ENCODE data around the gene BLTP2.
"Not testable (repeated sequence)": the region's sequence is repeated elsewhere in the genome, so short reads cannot be mapped to it uniquely, and the experiment has no call there.

BLTP2 gene

DNA sequence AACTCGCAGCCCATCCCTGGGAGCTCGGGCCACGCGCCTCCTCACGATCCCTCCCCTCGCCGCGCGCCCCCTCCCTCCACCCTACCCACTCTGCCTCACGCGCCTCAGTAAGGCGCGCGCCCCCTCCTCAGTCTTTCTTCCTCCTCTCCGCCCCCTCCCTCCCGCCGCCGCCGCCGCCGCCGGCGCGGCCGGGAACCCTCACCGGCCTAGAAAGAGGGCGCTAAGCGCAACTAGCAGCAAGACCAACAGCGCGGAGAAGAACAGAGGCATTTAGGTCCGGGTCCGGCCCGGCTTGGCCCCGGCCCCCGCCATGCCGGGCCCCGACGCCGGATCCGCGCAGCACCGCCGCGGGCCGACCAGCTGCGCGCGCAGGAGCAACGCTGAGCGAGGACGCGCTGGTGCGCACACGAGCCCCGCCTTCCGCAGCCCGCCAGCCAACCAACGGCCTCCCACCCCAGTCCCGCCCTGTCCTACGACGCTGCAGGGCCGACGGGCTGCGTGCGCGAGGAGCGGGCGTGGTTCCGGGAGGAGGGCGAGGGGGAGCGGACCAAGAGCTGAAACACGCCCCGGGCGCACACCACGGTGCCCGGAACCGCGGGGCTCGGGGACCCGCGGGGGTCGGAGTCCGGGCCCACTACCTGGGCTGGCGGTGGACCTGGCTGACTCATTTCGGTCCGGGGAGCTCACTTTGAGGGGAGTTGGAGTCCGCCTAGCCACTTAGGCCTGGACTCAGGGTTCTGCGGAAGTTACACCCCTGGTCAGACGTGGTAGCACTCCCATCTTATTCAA, at the start of gene BLTP2:
BLTP2 (minus strand) TSS at position 372 of the 789 bp plus-strand sequence; CDS start at position 270, 102 bp downstream.
- DNase-seq (ENCODE audit: low read depth) = no peak

DNA sequence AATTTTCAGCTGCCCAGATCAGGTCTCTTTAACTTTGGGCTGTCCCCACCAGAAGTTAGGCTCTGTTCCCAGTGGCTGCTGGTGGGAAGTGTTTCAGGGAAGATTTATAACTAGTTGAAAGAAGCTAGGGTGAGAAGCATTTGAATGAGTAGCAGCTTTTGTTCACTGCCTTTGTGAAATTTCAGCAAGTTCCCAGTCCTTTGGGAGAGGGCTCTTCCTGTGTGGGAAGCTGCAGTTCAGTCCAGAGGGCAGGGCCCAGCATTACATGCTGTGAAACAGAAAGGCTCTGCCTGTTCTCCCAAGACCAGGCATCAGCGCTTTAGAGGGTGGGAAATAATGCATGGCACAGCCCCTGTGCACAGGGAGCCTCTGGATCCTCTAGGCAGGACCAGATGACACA, 48.9 kb upstream of the BLTP2 start:
- DNase-seq (ENCODE audit: low read depth) = no peak

DNA sequence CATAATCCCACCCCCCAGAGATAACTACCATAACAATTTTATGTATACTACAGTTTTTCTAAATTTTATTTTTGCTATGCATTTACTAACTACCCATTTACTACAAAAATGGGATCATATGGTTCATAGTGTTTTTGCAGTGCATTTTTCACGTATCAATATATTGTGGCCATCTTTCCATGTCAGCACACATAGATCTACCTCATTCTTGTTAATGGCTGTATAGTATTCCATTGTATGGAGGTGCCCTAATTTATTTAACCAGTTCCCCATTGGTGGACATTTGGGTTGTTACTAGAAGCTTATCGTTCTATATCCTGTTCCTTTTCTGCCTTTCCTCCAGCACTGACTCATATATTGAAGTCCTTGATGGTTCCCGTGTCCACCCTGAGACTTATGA, 44.1 kb upstream of the BLTP2 start:
- no peak for DNase-seq (ENCODE audit: low read depth)

DNA sequence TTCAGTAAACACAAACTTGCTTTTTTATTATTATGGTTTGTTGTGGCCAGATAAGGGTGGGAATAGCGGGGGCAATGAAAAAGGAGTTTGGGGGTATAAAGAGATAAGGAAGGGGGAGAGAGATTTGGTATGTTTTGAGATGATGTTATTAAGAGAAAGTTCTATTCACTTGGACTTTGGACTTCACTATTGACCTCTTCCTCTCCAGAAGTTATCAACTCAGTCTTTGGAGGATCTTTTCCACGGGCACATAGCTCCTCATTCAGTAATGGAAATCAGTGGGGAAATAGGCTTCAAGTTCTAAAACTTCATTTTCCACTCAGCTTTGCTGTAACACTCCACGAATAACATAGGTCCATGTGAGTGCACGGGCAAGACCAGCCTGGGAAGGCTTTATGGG, 43.5 kb upstream of the BLTP2 start:
- no peak for DNase-seq (ENCODE audit: low read depth)

DNA sequence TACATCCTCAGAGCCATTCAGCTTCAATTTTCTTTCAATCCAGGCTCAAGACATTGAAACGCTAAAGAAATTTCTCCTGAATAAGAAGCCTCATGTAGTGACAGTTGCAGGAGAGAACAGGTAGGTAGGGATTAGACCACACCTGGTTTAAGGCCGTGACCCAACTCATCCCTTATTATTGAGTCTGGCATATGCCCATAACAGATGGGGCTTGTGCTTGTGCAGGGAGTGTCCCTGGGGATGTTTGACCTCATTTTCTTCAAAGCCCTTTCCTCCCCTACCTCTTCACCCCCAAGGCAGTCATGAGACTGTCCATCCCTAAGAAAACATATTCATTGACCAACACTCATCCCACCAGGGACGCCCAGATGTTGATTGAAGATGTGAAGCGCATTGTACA, 41.3 kb upstream of the BLTP2 start:
- no peak for DNase-seq (ENCODE audit: low read depth)

DNA sequence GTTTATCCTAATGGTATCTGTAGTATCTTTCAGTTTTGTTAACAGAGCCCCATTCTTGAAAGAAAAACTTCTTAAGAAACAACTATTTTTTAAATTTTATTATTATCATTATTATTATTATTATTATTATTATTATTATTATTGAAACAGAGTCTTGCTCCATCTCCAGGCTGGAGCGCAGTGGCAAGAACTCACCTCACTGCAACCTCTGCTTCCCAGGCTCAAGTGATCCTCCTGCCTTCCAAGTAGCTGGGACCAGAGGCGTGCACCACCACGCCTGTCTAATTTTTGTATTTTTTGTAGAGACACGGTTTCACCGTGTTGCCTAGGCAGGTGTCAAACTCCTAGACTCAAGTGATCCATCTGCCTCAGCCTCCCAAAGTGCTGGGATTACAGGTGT, 40.4 kb upstream of the BLTP2 start:
- no peak for DNase-seq (ENCODE audit: low read depth)

DNA sequence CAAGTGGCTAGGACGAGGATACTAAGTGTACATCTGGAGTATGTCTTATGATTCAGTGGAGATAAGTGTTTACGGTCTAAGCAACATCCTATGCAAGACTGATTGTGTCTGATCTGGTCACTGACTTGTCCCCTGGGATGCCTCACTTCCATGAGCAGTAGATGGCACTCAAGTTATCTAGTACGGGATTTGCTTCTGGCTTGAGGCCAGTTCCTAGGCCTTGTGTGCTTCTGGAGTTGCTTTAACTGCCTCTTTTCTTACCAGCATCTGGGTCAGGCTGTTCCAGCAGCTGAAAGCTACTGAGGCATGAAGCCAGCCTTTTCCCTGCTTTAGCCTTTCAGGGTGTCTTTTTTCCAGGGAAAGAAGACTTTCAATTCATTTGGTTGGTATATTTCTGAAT, 40.0 kb upstream of the BLTP2 start:
- no peak for DNase-seq (ENCODE audit: low read depth)

DNA sequence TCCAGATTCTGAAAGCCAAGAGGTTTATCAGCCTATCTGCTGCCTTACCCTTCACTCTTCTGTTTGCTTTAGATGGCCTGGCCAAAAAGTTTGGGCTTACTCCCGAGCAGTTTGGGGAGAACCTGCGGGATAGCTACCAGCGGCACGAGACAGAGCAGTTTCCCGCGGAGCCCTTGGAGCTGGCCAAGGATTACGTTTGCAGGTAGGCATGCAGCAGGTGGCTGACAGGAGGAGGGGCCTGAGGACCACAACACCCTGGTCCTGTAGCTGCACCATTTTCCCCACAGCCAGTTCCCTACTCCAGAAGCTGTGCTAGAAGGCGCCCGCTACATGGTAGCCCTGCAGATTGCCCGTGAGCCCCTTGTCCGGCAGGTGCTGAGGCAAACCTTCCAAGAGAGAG, 37.7 kb upstream of the BLTP2 start:
- DNase-seq (ENCODE audit: low read depth) = no peak

DNA sequence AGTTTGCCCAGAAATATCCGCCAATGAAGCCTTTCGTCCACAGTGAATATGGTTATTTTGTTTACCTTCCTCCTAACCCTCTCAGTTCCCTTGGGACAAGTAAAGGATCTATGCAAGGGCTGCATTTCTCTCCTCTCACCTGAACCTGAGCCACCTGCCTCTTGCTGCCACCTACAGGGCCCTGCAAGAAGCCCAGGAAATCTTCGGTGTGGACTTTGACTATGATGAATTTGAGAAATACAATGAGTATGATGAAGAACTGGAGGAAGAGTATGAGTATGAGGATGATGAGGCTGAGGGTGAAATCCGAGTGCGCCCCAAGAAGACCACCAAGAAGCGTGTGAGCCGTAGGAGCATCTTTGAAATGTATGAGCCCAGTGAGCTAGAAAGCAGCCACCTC, 31.0 kb upstream of the BLTP2 start:
- no peak for DNase-seq (ENCODE audit: low read depth)

DNA sequence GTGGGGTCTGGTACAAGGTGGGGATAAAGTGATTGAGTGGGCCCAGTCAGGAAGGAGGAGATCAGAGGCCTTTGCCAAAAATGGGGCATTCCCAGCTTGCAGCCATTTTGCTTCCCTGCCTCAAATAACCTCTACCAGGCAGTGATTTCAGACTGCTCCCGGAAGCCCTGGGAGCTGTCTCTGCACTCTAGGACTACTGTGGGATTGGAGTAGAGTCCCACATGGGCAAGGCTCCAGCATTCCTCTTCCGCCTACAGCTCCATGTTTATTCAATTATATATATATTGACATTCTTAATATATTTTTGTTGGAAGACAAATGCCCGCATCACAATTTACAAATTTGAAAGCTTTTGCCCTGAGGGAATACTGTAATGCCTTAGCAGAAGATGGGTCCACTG, 30.5 kb upstream of the BLTP2 start:
- no peak for DNase-seq (ENCODE audit: low read depth)

DNA sequence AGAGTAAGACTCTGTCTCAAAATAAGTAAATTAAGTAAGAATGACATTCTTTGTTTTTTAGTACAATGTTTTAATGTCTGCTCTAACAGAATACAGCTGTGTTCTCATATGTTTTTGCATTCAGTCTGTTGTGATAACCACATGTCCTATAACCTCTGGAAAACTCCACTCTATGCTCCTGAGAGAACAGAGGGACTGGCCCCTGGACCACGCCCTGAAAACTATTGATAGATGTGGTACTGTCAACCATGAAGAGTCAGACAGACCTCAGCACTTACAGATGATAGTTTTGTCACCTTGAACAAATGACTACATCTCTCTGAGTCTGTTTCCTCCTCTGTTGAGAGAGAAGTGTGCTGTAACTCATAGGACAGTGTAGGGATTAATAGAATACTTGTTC, 25.0 kb upstream of the BLTP2 start:
- DNase-seq (ENCODE audit: low read depth) = no peak

DNA sequence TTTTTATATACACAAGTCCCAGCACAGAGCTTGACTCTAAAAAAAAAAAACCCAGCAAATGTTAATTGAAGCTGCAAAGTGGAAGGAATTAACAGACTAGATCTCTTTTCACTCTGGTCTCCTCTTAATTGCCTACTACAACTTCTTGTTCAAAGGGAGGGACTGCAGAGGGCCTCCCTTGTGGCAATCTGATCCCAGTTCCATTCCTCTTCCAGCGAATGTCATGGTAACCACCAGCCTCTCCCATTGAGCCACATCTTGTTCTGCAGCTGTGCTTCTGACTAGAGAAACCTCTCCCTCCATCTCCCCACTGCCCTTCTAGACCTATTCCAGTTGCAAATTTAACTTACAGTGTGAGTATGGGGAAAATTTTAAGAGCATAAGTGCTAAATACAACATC, 22.9 kb upstream of the BLTP2 start:
- DNase-seq (ENCODE audit: low read depth) = no peak

DNA sequence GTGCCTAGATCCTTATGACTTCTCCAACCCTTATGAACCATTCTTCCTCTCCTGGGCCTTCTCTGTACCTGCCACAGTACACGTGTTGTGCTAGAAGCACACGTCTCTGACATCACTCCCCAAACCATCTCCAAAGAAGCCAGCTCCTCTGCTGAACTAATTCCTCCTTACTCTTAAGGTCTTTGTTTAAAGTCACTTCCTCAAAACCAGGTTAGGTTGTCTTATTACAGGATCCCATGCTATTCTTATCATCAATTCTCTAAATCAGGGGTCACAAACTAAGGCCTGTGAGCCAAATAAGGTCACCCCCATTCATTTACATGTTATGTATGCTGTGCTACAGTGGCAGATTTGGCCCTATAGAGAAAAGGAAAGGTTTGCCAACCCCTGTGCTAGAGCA, 21.0 kb upstream of the BLTP2 start:
- no peak for DNase-seq (ENCODE audit: low read depth)

DNA sequence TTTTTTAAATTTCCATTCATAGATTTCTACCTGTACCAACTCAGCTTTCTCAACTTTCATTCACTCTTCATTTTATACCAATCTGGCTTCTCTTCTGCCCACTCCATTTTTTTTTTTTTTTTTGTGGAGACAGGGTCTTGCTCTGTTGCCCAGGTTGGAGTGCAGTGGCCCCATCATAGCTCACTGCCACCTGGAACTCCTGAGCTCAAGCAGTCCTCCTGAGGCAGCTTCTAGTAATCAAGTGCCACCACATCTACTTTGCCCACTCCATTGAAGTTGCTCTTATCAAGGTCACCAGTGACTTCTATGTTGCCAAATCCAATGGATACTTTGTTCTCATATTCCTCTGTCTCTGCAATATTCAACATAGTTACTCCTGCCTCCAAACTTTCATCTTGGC, 18.8 kb upstream of the BLTP2 start:
- no peak for DNase-seq (ENCODE audit: low read depth)

DNA sequence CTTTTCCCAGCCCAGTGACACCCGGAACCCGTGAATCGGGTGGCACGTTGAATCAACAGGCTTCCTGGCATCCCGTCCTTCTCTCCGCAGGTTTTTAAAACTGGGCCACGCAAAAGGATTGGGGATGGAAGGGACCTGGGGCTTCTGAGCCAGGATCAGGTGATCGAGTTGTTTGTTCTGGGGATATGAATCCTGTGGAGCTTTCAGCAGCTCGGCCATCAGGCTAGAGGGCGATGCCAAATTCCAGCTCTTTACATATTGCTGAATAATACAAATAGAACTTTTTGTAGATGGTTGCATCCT, 17.5 kb upstream of the BLTP2 start:
- DNase-seq (ENCODE audit: low read depth) = no peak

DNA sequence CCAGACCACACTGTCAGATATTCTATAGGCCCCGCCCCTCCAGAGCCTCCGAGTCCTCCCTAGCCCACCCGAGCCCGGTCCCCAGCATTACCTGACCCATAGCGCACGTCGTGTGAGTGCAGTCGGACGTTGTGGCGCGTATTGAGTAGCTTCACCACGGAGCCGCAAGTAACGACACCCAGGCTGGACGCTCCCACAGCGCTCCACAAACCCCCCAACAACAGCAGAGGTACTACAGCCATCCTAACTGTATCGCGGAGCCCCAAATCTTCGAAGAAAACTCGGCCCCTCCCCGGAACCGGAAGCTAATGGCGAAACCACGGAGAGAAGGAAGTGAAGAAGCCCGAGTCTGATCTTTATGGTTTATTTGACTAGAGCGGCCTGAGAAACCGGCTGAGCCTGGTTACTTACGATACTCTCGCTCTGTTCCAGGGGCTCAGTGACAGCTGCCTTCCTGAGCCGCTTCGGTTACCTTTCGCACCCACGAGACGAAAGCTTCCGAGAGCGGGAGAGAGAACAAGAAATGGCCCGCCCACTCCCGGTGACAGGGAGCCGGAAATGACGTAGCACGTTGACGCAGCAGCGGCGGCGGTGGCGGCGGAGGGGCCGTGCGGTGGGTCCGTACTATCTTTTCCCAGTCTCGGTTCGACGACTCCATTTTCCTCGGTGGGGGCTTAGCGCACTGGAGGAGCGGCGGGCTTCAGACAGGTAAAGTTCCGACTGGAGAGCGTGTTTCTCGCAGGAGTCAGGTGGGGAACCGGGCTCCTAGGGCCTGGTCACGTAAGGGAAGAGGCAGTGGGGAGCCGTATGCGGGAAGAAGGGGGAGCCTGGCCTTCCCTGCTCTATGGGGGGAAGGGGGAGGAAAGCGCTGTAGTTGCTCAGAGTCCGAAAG, 16.9 kb upstream of the BLTP2 start, which contains the start of the genes SDF2 and SUPT6H:
SDF2 (minus strand) TSS at position 272 of the 892 bp plus-strand sequence; CDS start at position 242, 30 bp downstream.
SUPT6H (plus strand) TSS at position 571 of the 892 bp plus-strand sequence. CDS start 11,197 bp downstream, outside the sequence.
- DNase-seq (ENCODE audit: low read depth) = peak; percentile 63

DNA sequence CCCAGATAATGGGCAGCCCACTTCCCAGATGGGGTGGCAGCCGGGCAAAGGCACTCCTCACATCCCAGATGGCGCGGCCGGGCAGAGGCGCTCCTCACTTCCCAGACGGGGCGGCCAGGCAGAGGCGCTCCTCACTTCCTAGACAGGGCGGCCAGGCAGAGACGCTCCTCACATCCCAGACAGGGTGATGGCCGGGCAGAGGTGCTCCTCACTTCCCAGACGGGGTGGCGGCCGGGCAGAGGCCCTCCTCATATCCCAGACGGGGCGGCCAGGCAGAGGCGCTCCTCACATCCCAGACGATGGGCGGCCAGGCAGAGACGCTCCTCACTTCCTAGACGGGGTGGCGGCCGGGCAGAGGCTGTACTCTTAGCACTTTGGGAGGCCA, 14.5 kb upstream of the BLTP2 start:
- not testable (repeated sequence) for DNase-seq (ENCODE audit: low read depth)

DNA sequence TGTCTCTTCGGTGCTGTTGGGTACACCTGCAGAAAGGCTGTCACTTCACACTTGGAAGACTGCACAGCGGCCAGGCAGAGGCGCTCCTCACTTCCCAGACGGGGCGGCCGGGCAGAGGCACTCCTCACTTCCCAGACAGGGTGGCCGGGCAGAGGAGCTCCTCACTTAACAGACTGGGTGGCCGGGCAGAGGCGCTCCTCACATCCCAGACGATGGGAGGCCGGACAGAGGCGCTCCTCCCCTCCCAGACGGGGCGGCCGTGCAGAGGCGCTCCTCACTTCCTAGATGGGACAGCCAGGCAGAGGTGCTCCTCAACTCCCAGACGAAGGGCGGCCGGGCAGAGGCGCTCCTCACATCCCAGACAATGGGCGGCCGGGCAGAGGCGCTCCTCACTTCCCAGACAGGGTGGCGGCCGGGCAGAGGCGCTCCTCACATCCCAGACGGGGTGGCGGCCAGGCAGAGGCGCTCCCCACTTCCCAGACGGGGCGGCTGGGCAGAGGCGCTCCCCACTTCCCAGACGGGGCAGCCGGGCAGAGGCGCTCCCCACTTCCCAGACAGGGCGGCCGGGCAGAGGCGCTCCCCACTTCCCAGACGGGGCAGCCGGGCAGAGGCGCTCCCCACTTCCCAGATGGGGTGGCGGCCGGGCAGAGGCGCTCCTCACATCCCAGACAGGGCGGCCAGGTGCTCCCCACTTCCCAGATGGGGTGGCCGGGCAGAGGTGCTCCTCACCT, 14.0 kb upstream of the BLTP2 start:
- not testable (repeated sequence) for DNase-seq (ENCODE audit: low read depth)

DNA sequence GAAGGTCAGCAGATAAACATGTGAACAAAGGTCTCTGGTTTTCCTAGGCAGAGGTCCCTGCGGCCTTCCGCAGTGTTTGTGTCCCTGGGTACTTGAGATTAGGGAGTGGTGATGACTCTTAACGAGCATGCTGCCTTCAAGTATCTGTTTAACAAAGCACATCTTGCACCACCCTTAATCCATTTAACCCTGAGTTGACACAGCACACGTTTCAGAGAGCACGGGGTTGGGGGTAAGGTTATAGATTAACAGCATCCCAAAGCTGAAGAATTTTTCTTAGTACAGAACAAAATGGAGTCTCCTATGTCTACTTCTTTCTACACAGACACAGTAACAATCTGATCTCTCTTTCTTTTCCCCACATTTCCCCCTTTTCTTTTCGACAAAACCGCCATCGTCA, 13.4 kb upstream of the BLTP2 start:
- not testable (repeated sequence) for DNase-seq (ENCODE audit: low read depth)

DNA sequence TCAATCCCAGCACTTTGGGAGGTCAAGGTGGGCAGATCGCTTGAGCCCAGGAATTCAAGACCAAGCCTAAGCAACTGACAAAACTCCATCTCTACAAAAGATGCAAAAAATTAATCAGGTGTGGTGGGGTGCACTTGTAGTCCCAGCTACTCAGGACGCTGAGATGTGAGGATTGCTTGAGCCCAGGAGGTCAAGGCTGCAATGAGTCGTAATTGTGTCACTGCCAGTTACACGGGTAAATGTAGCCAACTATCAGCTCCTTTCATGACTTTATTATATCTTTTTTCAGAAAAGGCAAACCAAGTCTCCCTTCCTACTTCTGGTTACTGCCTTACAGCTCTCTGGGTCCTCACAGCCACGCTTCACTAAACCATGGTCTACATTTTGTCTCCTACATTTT, 12.8 kb upstream of the BLTP2 start:
- DNase-seq (ENCODE audit: low read depth) = no peak

DNA sequence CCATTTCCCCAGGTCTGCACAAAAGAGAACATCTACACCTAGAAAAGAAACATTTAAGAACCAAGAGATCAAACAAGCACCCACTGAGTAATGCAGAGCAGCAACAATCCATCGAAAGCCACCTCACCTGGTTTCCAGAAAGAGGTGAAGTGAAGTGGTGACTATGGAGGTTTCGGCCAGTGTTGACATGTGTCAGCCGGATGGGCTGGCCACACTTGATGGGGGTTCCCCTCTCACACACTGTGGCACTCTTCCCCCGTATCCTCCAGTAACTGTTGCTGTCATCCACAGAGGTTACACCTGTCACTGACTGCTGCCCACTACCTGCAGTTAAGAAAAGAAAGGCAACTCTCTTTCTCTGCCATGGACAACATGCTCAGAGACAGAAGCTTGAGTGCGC, 10.2 kb upstream of the BLTP2 start:
- no peak for DNase-seq (ENCODE audit: low read depth)

DNA sequence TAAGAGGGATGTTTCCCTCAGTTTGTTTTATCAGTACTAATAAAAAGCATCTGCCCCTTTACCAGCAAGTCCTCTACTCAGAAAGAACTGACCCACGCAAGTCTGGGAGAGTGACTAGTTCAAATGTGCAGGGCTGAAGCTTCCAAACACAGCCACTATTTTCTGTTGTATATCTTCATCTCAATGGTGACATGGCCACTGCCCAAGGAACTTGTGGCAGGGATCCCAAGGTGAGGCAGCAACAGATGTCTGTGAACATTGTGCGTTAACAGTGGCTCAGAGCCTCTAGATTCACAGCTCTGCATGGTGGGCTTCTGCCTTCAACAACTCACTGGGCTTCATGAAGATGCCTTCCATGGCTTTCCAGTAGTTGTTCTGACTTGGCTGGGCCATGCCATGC, 3.7 kb upstream of the BLTP2 start:
- DNase-seq (ENCODE audit: low read depth) = no peak

Measured in HS-5 (cell line).